A673 (cell line): ENCODE measurements around the gene AKAP5. TPM values are rescaled to one million over a fixed set of nuclear protein-coding genes. Genes with fewer than 3 reads are reported as not detected.

Experiments used
- BruUV-seq: library from RNA; stranded (reverse); fragments of 400-500 nt; replicated peaks from 2 replicates; lab custom pipeline; 2021; lab: Mats Ljungman, UMichigan
- CTCF ChIA-PET: fragments of 300-600 bp; sonication (Branson Sonifier 250); formaldehyde crosslinking; loops from one replicate; lab custom pipeline; 2022; ENCODE audit warnings: antibody characterized with exemption; lab: Charles Lee
- POLR2A ChIA-PET: fragments of 300-600 bp; sonication (Branson Sonifier 250); formaldehyde crosslinking; loops from one replicate; lab custom pipeline; 2022; ENCODE audit warnings: antibody characterized with exemption; ENCODE audit not compliant: low non-redundant PET; lab: Charles Lee
- DNase-seq: peaks from one replicate; pipeline ENCODE4 v3.0.0-alpha.2; 2015; ENCODE audit warnings: low spot score
- H3K27ac ChIP-seq: fragments of 200-600 bp; sonication (generic); 2 replicates; pipeline ENCODE4 v1.5.1; 2016; ENCODE audit warnings: mixed run types, low read depth, mild to moderate bottlenecking, mixed read lengths, antibody characterized with exemption, low read length; ENCODE audit not compliant: poor library complexity, severe bottlenecking
- H3K27me3 ChIP-seq: fragments of 200-600 bp; sonication (generic); replicated peaks from 2 replicates; pipeline ENCODE4 v1.6.1; 2017; ENCODE audit warnings: mixed run types, low read depth, mild to moderate bottlenecking, mixed read lengths, antibody characterized with exemption, low read length; ENCODE audit not compliant: insufficient read depth, poor library complexity
- H3K36me3 ChIP-seq: fragments of 200-600 bp; sonication (generic); 2 replicates; pipeline ENCODE4 v1.6.1; 2016; ENCODE audit warnings: mixed run types, mild to moderate bottlenecking, mixed read lengths, antibody characterized with exemption, low read length; ENCODE audit not compliant: insufficient read depth, poor library complexity, severe bottlenecking
- H3K4me1 ChIP-seq: fragments of 200-600 bp; sonication (generic); 2 replicates; pipeline ENCODE4 v1.6.1; 2017; ENCODE audit warnings: mixed run types, mild to moderate bottlenecking, mixed read lengths, antibody characterized with exemption, low read length; ENCODE audit not compliant: insufficient read depth, poor library complexity, severe bottlenecking
- H3K4me3 ChIP-seq: fragments of 200-600 bp; sonication (generic); 2 replicates; pipeline ENCODE4 v1.5.1; 2016; ENCODE audit warnings: low read depth, mixed run types, mild to moderate bottlenecking, mixed read lengths, low read length; ENCODE audit not compliant: poor library complexity, severe bottlenecking
- H3K9me3 ChIP-seq: fragments of 200-600 bp; sonication (generic); 2 replicates; pipeline ENCODE4 v1.6.1; 2016; ENCODE audit warnings: mixed run types, low read depth, mild to moderate bottlenecking, mixed read lengths, antibody characterized with exemption, low read length; ENCODE audit not compliant: poor library complexity, severe bottlenecking
- CTCF ChIP-seq: fragments of 300-800, 200-600 bp; sonication (generic); conservative IDR thresholded peaks from 2 replicates; pipeline ENCODE4 v1.5.1; 2017; ENCODE audit warnings: low read depth, mild to moderate bottlenecking, antibody characterized with exemption, low read length, moderate library complexity, mixed read lengths
- EZH2 ChIP-seq: fragments of 200-600 bp; sonication (generic); IDR thresholded peaks from 2 replicates; pipeline ENCODE4 v1.6.1; 2017; ENCODE audit warnings: borderline replicate concordance, low read depth, mild to moderate bottlenecking, mixed read lengths, antibody characterized with exemption, low read length; ENCODE audit not compliant: poor library complexity, severe bottlenecking
- intact Hi-C: fragments of 100-400 bp; cut with micrococcal nuclease; formaldehyde crosslinking; loops from one replicate; pipeline ENCODE4 v1.10.0; 2022; ENCODE audit not compliant: unreplicated experiment
- total RNA-seq: library from RNA; stranded (reverse); gene quantifications from 2 replicates; pipeline ENCODE4 v1.2.3, GENCODE V29; 2021

AKAP5 gene
- total RNA-seq, 1 experiment from 2014 or later = 2.6 TPM

- TF ChIP-seq CTCF (no peak), EZH2 (no peak)
- no peaks in the 10 kb centered on the region for H3K27me3 ChIP-seq
- H3K4me1 ChIP-seq = peaks cover 10% of the 10 kb centered on the region
- H3K9me3 ChIP-seq = no peaks in the 10 kb centered on the region
- POLR2A ChIA-PET = no interaction called here
- H3K27ac ChIP-seq = no peak overlapping the region
- CTCF ChIA-PET = no interaction called here
- BruUV-seq = no TSS peak
- intact Hi-C loops = loop anchor here (5.0 kb wide), 1 partner anchor 132 kb away; no protein-coding TSS in a partner anchor
- no peak overlapping the region for H3K4me3 ChIP-seq
- no peaks in the 10 kb centered on the region for H3K36me3 ChIP-seq
- DNase-seq = no peak
Observed at GRCh38 chr14:64474698-64475097, 9.4 kb downstream of the AKAP5 start.

- H3K4me1 ChIP-seq = peaks cover 10% of the 10 kb centered on the region
- CTCF ChIA-PET = no interaction called here
- no peaks in the 10 kb centered on the region for H3K9me3 ChIP-seq
- no TSS peak for BruUV-seq
- no peak for DNase-seq
- H3K27ac ChIP-seq = no peak overlapping the region
- H3K4me3 ChIP-seq = no peak overlapping the region
- TF ChIP-seq EZH2 (no peak), CTCF (no peak)
- POLR2A ChIA-PET = no interaction called here
- no peaks in the 10 kb centered on the region for H3K27me3 ChIP-seq
- intact Hi-C loops = loop anchor here (5.0 kb wide), 1 partner anchor 133 kb away; no protein-coding TSS in a partner anchor
- H3K36me3 ChIP-seq = no peaks in the 10 kb centered on the region
Observed at GRCh38 chr14:64475585-64476273, 10.4 kb downstream of the AKAP5 start.

- POLR2A ChIA-PET = no interaction called here
- intact Hi-C loops = loop anchor here (5.0 kb wide), 1 partner anchor 134 kb away; no protein-coding TSS in a partner anchor
Observed at GRCh38 chr14:64476438-64476837, 11.1 kb downstream of the AKAP5 start.

More at GRCh38 chr14:64476438-64476837, 11.1 kb downstream of the AKAP5 start:
- H3K27ac ChIP-seq = no peak overlapping the region
- DNase-seq = no peak
- H3K36me3 ChIP-seq = no peaks in the 10 kb centered on the region
- no peak for TF ChIP-seq CTCF
- no peak for TF ChIP-seq EZH2
- BruUV-seq = no TSS peak
- no peak overlapping the region for H3K4me3 ChIP-seq
- CTCF ChIA-PET = no interaction called here
- no peaks in the 10 kb centered on the region for H3K27me3 ChIP-seq
- peaks cover 10% of the 10 kb centered on the region for H3K4me1 ChIP-seq
- H3K9me3 ChIP-seq = no peaks in the 10 kb centered on the region
